ENCODE data around the gene SLF2. TPM values are rescaled to one million over a fixed set of nuclear protein-coding genes. Genes with fewer than 3 reads are reported as not detected.

SLF2 gene
- total and polyA plus RNA-seq, 12 donors: 4.8 to 23.6 (median 18.3) TPM

DNA sequence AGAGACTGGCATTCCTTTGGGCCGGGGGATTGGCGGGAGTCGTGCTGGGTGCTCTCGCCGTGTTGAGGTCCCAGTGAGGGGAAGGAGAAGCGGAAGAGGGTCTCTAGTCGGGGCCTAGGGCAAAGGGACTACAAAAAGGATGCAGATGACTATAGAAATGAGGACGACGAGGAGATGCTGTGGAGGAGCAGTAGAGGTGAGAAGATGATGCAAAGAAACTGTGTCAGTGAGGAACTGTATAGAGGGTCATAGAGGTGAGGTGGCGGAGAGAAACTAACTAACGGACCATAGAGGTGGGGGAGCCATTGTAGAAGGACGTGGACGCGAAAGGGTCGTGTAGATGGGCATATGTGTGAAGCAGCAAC lies 74.9 kb downstream of the SLF2 start:
- peak in 3 of 8 donors; percentile 1 to 33 (median 8) for ATAC-seq
- Histone ChIP-seq H3K36me3 (peaks cover 0 to 60% (median 12%) of the 10 kb centered on the region in 9 donors), H3K4me1 (peaks cover 12 to 34% (median 25%) of the 10 kb centered on the region in 9 donors), H3K27ac (peak overlapping the region in 8 of 10 donors; percentile 76 to 90 (median 84)), H3K27me3 (no peaks in the 10 kb centered on the region), H3K4me3 (peak overlapping the region; percentile 63 to 99 (median 84)), H3K9me3 (no peaks in the 10 kb centered on the region)
- intact Hi-C loops (cut with DNase I): loop anchor here in 2 of 10 donors (5.0 kb wide), 2 partner anchors 40 to 45 kb away; partner anchors contain the start of genes PDZD7 (in 1 of the 2) and SFXN3 (in 1 of the 2)
- no peak for DNase-seq
- TF ChIP-seq, protein P1, sequence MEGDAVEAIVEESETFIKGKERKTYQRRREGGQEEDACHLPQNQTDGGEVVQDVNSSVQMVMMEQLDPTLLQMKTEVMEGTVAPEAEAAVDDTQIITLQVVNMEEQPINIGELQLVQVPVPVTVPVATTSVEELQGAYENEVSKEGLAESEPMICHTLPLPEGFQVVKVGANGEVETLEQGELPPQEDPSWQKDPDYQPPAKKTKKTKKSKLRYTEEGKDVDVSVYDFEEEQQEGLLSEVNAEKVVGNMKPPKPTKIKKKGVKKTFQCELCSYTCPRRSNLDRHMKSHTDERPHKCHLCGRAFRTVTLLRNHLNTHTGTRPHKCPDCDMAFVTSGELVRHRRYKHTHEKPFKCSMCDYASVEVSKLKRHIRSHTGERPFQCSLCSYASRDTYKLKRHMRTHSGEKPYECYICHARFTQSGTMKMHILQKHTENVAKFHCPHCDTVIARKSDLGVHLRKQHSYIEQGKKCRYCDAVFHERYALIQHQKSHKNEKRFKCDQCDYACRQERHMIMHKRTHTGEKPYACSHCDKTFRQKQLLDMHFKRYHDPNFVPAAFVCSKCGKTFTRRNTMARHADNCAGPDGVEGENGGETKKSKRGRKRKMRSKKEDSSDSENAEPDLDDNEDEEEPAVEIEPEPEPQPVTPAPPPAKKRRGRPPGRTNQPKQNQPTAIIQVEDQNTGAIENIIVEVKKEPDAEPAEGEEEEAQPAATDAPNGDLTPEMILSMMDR (IDR thresholded peaks at IDR 0.05): no peak
- WGBS, 2 donors: 1% methylated on average over 15 of the region's 15 CpGs

DNA sequence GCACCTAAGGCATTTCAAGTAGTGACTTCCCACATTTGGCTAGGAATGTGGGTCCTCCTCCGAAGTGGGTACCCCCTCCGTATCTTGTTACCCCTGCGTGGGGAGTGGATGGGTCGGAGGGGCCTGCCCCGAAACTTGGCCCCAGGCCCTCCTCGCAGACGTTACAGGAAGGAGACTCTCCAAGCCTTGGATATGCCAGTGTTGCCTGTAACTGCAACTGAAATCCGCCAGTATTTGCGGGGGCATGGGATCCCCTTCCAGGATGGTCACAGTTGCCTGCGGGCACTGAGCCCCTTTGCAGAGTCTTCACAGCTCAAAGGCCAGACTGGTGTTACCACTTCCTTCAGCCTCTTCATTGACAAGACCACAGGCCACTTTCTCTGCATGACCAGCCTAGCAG lies 75.4 kb downstream of the SLF2 start:
- H3K36me3 ChIP-seq: peaks cover 0 to 60% (median 12%) of the 10 kb centered on the region in 9 donors
- intact Hi-C loops (cut with DNase I): loop anchor here in 2 of 10 donors (5.0 kb wide), 2 partner anchors 39 to 44 kb away; partner anchors contain the start of genes PDZD7 (in 1 of the 2) and SFXN3 (in 1 of the 2)
- TF ChIP-seq, protein P1 (IDR thresholded peaks at IDR 0.05): no peak
- H3K9me3 ChIP-seq: no peaks in the 10 kb centered on the region
- ATAC-seq: no peak
- peak overlapping the region; percentile 63 to 99 (median 84) for H3K4me3 ChIP-seq
- 63 to 70% methylated on average over 10 of the region's 10 CpGs for WGBS, 2 donors
- peaks cover 12 to 34% (median 25%) of the 10 kb centered on the region in 9 donors for H3K4me1 ChIP-seq
- no peaks in the 10 kb centered on the region for H3K27me3 ChIP-seq
- DNase-seq: no peak
- no peak overlapping the region for H3K27ac ChIP-seq

GRCh38 chr10:100989088-100989487 lies 76.3 kb downstream of the SLF2 start:
- Histone ChIP-seq H3K27me3 (no peaks in the 10 kb centered on the region), H3K36me3 (peaks cover 0 to 62% (median 12%) of the 10 kb centered on the region in 9 donors), H3K4me1 (peaks cover 12 to 34% (median 25%) of the 10 kb centered on the region in 9 donors), H3K9me3 (no peaks in the 10 kb centered on the region), H3K27ac (no peak overlapping the region), H3K4me3 (no peak overlapping the region)
- intact Hi-C loops (cut with DNase I): loop anchor here in 2 of 10 donors (5.0 kb wide), 2 partner anchors 38 to 43 kb away; partner anchors contain the start of genes PDZD7 (in 1 of the 2) and SFXN3 (in 1 of the 2)
- DNase-seq (no peak), ATAC-seq (no peak)
- WGBS, 2 donors: 85 to 89% methylated on average over 21 of the region's 21 CpGs
- TF ChIP-seq, protein P1 (IDR thresholded peaks at IDR 0.05): no peak

- H3K9me3 ChIP-seq: no peaks in the 10 kb centered on the region
- H3K4me1 ChIP-seq: peaks cover 4 to 30% (median 21%) of the 10 kb centered on the region in 9 donors
- no peak overlapping the region for H3K4me3 ChIP-seq
- TF ChIP-seq, protein P1 (IDR thresholded peaks at IDR 0.05): peak; percentile 56 to 82 (median 72)
- no peak overlapping the region for H3K27ac ChIP-seq
- ATAC-seq (no peak), DNase-seq (no peak)
- intact Hi-C loops (cut with DNase I): loop anchor here in 8 of 10 donors (1.0 to 10.0 kb wide), 5 partner anchors 19 to 71 kb away; partner anchors contain the start of gene KAZALD1 (in 1 of the 8)
- 58 to 61% methylated on average over 10 of the region's 10 CpGs for WGBS, 2 donors
- peaks cover 0 to 48% (median 7%) of the 10 kb centered on the region in 9 donors for H3K36me3 ChIP-seq
- H3K27me3 ChIP-seq: no peaks in the 10 kb centered on the region
These were observed 81.4 kb downstream of the SLF2 start for GRCh38 chr10:100993986-100994708.

All from heart right ventricle (tissue), 16 donors.